D341Med (cell line): Measurements from ENCODE around the gene SORCS2.
A peak's percentile ranks its signal among the peaks of the same experiment; 100 is the strongest.

Experiments
- DNase-seq: peaks from one replicate; pipeline ENCODE4 v3.0.0; 2012; ENCODE audit warnings: low spot score

Gene SORCS2

DNA sequence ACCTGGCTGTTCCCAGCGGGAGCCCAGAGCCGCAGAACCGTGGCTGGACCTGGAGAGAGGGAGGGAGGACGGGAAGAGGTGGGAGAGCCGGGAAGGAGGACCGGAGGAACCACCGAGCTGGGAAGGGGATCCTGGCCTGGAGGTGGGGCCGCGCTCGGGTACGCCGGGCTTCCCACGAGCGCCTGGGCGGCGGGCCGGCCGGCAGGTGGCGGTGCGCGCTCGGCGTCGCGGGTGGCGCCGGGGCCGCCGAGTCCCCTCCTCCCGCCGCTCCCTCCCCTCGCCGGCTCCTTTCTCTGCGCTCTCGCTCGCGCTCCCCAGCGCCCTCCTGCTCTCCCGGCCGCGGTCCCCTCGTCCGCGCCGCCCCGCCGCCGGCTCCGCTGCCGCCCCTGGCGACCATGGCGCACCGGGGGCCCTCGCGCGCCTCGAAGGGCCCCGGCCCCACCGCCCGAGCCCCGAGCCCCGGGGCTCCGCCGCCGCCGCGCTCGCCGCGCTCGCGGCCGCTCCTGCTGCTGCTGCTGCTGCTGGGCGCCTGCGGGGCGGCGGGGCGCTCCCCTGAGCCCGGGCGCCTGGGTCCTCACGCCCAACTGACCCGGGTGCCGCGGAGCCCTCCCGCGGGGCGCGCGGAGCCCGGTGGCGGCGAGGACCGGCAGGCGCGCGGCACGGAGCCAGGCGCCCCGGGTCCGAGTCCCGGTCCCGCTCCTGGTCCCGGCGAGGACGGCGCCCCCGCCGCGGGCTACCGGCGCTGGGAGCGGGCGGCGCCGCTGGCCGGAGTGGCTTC, at the start of gene SORCS2:
TSS of gene SORCS2 (plus strand) at position 287 of the 778 bp plus-strand sequence.
- DNase-seq, result peak; percentile 94

DNA sequence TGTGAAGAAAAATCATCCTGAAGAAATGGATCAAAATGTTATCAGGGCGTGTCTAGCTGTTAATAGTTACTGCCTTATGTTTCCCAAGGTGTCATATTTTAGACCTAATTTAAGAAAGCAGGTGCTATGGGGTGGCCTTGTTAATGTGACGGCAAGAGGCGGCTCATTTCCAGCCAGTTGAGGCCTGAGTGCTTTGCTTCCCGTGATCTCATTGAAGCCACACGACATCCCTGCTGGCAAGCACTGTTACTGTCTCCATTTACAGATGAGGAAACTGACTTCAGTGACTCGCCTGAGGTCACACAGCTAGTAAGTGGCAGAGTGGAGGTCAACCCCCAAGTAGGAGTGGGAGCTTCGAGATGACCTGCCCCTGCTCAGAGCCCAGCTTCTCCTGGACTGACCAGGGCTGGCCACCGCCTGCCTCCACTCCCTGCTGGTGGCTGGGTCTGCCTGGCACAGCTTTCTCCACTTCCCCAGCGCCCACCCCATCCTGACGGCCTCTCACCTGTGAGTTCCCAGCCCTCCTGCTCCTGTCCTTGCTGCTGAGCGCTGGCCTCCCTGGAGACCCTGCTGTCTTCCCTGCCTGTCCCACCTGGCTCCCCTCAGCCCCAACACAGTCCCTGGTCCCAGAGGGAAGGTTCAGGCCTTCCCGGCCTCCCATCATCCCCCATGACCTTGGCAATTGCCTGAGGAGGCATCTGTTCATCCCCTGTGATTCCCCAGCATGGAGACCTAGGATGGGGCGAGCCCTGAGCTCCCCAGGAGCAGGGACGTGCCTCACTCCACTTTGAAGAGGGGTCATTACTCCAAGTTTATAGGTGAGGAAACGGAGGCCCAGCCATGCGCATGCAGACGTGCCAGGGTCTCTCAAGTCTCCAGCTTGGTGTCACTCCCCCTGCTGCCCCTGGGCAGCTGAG, 47.7 kb upstream of the SORCS2 start:
- DNase-seq, result no peak

DNA sequence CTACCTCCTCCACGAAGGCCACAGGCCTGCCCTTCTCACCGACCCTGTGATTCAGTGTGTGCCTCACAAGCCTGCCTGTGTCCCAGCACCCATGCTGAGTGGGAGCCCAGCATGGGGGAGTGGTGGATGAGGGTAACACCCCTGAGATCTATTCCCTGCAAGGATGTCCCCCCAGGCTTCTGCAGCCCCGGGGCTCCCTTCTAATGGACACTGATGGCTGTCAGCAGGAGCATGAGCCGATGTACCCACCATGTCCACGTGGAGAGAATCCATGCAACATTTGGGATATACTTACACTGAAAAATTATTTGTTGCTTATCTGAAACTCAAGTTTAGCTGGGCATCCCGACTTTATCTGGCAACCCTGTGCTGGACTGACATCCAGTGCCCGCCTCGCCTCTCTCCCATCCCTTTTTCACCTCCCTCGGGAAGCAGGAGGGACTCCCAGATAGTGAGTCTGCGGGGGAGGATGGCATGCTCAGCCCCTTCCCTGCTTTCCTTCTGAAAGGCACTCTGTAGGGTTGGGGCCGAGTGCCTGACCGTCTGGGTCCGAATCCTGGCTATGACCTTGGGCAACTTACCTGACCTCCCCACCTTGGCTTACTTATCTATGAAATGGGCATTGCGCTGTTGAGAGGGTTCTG, 46.9 kb upstream of the SORCS2 start:
- no peak for DNase-seq

DNA sequence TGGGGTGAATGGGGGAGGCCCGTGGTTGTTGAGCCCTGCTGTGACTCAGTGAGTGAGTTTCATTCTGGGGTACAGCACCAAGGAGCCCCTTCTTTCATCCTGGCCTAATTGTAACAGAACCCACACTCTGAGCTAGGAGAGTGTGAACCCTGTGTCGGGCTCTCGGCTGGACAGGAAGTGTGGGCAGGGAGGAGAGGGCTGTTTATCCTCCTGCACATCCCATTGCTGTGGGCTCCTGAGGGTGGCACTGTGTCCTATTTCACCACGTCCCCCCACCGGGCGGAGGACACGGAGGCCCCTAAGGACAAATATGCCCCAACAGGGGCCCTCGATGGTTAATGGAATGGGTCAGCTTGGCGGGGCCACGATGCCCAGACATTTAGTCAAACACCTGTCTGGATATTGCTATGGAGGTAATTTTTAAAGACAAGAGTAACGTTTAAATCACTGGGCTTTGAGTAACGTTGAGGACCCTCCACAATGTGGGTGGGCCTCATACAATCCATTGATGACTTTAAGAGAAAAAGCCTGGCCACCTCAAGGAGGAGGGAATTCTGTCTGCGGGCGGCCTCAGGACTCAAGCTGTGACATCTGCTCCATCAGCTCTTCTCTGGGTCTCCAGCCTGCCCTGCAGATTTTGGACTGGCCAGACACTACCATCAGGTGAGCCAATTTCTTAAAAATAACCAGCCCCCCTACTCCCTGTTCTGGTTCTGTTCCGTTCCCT, 46.1 kb upstream of the SORCS2 start:
- no peak for DNase-seq

DNA sequence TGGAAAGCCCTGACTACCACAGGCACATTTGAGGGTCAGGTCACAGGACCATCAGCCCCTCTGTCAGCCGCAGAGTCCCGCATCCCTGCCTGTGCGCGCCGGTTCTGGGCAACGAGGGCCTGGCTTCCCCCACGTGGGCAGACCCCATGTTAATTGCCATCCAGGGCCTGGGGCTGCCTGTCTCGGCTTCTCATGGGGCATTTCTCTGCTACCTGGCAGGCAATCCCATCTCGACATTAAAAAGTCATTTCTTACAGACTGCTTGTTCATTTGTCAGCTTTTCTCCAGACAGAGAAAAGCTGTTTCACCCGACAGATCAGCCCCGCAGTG, 45.6 kb upstream of the SORCS2 start:
- DNase-seq, result no peak

DNA sequence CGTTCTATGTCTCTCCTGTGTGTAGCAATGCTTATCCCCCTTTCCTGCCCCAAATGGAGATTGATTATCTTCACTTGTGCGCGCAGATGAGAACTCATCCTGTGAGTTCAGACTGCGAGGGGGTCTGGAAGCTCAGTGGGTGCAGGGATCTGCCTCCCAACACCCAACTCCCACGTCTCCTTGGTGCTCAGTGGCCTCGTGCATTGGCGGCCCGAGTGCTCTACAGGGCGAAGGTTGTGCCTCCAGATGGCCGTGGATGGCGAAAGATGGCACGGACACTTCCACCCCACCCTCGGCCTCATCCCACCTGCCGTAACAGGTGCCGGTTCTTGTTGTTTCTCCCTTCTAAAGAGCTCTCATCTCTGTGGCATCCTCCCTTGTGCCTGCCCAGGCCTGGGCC, 45.1 kb upstream of the SORCS2 start:
- DNase-seq, result no peak

DNA sequence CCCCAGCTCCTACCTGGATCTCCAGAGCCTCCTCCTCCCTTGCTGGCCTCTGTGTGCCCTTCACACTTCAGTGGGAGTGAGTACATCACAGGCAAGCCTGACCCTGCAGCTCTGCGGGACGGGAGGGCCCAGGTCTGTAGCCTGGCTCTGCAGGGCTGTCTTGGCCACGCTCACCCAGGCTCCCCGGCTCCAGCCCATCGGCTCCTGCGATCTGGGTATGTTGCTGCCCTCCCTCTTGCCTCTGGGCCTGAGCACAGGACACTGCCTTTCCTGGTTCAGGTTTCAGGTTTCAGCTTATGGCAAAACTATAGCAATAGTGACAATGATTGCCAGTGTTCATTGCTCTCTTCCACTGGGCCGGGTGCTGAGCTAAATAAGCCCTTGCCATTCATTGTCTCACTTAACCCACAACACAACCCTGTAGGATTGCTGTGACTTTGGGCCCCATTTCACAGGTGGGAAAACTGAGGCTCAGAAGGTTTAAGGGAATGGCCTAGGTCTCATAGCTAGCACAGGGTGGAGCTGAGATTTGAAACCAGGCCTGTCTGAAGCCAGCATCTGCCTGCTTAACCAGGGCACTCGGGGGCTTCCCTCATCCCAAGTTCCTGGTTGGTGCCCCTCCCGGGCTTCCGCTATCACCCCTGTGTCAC, 44.6 kb upstream of the SORCS2 start:
- no peak for DNase-seq

DNA sequence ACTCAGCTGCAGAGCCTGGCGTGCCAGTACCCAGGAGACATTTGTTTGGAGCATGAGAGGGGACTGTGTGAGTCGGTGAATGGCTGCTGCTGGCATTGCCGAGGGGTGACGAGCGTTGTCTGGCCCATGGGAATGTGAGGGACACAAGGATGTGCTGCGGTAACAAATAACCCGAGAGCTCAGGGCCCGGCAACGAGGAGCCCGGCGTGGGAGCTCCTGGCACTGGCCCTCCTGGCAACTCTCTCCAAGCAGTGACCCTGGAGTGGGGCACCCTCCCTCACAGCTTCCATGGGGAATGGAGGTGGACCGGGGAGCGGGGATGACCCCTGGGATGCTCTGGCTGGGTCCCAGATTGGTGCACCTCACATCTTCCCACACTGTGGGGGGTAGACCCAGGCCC, 44.0 kb upstream of the SORCS2 start:
- DNase-seq, result no peak

DNA sequence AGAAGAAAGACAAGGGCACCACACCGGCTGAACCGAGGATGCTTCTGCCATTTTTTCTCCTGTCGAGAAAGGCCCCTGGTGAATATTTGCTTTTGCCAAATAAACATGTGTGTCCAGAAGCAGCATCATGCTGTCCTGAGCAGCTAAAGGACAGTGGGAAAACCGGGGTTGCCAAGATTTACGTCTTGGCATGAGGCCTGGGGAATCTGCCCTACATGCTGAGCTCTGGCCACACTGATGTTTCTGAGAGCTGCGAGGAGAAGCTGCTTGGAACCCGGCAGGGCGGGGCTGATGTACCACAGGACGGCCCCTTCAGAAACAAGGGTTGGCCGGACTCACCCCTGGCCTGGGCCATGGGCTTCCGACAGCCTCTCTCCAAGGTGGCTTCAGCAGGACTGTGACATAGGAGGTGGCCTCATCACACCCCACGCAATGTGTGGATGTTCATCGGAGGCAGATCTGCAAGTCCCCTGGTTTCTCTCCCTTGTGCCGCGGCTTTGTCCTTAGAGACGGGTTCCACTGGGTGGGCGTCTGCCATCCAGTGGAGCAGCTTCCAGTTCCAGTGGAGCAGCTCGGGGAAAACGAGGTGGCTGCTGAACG, 42.2 kb upstream of the SORCS2 start:
- DNase-seq, result no peak

DNA sequence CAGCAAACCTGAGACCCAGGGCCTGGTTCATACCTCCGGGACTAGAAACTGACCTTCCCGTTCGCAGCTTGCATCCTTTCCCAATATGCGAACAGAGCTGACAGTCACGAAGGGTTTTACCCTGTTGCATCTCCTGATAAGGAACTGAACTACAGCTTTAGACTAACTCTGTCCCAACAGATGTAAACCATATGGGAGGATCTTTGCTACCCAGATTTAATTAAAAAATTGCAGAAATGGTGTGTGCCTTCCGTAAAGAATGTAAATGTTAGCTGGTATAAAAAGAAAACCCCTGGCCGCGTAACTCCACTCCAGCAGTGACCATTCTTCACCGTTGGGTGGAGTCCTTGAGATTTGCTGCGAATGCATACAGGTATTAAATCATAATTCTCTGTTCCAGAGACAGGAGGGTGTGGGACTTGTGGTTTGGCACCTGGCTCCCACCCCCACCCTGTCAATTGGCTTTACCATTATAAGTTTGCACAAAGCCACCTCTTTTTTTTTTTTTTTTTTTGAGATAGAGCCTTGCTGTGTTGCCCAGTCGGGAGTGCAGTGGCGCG, 40.6 kb upstream of the SORCS2 start:
- peak; percentile 69 for DNase-seq

DNA sequence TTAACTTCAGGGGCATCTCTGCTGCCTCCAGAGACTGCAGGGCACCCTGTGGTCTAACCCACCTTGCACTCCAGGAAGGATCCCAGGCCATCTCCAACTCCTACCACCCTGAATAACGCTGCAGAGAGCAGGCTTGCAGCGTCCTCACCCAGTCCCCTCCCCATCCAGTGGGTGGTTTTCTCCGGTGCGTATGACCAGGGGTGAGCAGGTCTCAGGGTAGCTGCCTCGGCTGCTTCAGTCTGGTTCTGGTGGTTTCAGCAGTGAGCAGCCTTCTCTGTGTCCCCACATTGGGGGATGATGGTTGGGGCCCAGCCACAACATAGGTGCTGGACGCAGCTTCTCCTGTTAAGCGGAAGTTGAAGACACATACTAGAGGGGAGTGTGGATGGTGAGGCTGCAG, 38.6 kb upstream of the SORCS2 start:
- no peak for DNase-seq

DNA sequence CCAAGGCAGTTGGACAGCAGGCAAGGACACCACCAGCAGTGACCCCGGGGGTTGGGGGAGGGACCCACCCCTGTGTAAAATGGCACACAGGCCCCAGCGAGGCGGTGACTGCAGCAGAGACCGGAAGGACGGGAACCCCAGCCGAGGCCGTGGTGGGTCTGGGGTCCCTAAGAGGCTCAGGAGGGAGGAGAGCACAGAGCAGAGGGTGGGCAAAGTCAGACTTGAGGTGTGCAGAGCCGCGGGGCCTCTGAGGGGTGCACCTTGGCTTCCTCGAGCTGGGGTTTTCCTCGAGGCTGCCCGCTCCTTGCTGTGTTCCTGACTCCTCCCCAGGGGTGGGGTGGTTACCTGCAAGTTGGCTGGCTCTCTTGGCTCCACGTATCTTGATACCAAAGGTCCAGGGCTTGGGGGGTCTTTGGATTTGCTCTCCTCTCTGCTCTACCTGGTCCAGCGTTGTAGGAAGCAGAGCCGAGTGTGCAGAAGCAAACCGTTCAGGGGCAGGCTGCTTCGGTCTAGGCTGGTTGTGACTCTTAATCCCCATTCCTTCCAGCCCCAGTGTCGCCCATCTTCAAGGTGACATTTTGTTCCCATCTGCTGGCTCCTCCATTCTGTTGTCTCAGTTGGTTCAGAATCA, 37.9 kb upstream of the SORCS2 start:
- peak; percentile 24 for DNase-seq

DNA sequence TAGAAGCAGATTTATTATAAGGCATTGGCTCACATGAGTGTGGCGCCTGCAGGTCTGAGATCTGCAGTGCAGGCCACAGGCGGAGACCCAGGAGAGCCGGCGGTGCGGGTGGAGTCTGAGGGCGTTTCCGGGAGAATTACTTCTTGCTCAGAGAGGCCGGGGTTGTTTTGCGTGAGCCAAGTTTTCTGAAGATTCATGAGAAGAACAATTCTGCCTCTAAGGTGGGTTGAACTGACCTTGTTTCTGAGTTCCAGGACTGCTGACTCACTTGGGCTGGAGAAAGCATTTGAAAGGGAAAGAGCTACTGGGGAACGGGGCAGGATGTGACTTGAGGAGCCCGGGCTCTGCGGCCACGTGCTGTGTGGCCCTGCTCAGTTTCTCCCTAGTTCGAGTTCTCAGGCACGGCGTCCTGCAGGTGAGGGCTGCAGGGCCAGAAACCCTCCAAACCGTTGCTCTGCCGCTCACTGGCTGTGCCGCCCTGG, 36.7 kb upstream of the SORCS2 start:
- DNase-seq, result peak; percentile 20

DNA sequence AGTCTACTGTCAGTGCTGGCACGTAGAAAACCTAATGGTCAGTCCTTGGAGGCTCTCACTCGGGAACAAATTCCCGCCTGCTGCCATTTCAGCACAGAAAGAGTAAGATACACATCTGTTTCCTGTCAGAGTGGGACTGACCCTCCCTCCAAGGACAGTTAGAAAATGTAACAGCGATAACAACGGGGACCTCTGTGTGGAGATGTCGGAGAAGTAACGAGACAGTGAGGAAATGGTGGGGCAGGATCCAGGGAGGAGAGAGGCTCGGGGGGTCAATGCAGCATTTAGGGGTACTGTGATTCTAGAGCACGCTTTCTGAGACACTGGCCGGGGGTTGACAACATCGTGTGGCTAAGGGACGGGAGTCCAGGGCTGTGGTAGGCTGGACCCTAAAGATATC, 36.0 kb upstream of the SORCS2 start:
- no peak for DNase-seq

DNA sequence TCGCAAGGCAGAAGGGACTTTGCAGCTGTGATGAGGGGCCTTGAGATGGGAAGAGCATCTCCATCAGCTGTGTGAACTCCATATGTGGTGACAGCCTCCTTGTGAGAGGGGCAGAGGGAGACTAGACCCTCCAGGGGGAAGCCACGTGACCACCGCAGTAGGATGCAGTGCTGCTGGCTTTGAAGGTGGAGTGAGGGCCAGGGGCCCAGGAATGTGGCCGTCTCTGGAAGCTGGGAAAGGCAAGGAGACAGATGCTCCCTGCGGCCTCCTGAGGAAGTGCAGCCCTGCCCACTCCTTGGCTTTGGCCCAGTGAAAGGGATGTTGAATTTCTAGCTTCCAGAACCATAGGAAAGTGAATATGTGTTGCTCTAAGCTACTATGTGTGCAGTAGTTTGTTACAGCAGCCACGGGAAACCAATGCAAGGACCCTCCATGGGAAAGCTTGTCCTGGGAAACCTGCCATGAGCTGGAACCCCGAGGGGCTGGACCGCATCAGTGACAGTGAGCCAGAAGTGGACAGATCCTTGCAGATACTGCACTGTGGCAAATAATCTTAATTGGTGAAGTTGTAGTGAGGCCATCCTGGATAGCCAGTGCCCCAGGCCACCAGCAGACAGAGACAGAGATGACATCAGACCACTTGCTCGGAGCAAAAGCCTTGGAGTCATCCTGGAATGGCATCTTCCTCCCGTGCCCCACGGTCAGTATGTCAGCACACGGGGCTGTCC, 35.4 kb upstream of the SORCS2 start:
- peak; percentile 45 for DNase-seq

DNA sequence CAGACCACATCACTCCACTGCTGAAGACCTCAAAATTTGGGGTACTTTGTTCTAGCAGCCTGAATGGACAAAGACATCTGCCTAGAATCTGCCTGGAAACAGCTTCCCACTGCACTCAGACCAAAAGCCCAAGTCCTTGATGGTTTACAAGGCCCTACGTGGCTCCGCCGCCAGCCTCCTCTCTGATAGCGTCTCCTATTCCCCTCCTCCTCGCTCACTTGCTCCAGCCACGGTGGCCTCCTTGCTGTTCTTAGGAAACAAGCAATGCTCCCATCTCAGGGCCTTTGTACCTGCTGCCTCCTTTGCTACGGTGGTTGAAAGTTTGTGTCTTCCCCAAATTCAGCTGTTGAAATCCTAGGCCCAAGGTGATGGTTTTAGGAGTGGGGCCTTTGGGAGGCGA, 34.7 kb upstream of the SORCS2 start:
- DNase-seq, result no peak

DNA sequence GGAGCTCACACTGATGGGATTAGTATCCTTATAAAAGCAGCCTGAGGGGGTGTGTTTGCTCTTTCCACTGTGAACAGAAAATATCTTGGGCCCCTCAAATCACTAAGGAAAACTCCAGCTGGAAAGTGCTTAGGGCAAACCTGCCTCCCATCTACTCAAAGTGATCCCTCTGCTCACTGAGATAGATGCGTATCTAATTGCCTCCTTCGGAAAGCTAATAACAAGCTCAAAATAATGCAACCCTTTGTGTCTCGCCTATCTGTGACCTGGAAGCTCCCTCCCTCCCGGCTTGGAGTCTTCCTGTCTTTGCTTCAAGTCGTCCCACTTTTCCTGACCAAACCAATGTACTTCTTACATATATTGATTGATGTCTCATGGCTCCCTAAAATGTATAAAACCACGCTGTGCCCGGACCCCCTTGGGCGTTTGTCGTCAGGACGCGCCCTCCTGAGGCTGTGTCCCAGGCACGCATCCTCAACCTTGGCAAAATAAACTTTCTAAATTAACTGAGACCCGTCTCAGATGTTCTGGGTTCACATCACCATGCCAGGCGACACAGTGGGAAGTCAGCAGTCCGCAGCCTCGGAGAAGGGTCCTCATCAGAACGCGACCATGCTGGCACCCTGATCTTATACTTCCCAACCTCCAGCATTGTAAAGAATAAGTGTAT, 34.1 kb upstream of the SORCS2 start:
- DNase-seq, result no peak

DNA sequence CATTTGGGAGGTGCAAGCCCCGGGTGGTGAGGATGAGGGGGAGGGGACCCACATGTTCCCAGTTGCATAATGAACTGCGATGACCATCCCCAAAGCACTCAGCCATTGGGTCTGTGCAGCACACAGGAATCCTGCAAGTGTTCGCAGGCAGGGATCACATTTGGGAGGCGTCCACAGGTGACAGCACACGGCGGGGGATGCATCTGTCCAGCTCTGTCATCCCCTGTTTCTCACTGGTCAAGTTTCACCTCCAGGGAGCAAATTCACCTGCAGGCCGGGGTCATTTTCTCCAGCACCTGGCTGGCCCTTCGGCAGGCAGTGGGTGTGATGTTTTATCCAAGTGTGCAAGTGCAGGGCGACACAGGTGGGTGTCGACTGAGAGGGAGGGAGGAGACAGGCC, 33.3 kb upstream of the SORCS2 start:
- DNase-seq, result no peak

DNA sequence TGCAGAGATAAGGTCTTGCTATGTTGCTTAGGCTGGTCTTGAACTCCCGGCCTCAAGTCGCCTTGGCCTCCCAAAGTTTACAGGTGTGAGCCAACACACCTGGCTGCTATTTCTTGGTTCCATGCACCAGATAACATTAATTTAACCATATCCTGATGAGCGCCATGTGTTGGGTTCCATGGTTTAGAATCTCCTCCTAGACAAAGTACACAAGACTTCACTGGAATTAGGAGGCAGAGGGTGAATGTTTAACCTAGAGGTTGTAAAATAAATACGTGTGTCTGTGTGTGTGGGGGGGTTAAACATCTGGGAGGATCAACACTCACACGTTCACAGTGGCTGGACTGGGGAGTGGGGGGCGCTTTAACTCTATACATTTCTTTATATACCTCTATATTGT, 32.4 kb upstream of the SORCS2 start:
- no peak for DNase-seq
